Mesenteric fat pad (tissue), 1 donor: ENCODE results near the gene DAAM2. TPM values are rescaled to one million over a fixed set of nuclear protein-coding genes. Genes with fewer than 3 reads are reported as not detected.

Source experiments
- DNase-seq: peaks from one replicate; pipeline ENCODE4 v3.0.0-alpha.2; 2020; ENCODE audit warnings: low spot score
- total RNA-seq: library from RNA; stranded (reverse); fragmentation: NEBNext Ultra II Directional; extraction: Animal tissue kit (Norgen Biotek cat#: 25700); gene quantifications from one replicate; pipeline ENCODE4 v1.2.1, GENCODE V29; 2021
- donor health status: DM: yes; HTN: yes; CAD: no.

The DAAM2 gene
- total RNA-seq, 1 donor from 2014 or later: 83.8 TPM

DNA sequence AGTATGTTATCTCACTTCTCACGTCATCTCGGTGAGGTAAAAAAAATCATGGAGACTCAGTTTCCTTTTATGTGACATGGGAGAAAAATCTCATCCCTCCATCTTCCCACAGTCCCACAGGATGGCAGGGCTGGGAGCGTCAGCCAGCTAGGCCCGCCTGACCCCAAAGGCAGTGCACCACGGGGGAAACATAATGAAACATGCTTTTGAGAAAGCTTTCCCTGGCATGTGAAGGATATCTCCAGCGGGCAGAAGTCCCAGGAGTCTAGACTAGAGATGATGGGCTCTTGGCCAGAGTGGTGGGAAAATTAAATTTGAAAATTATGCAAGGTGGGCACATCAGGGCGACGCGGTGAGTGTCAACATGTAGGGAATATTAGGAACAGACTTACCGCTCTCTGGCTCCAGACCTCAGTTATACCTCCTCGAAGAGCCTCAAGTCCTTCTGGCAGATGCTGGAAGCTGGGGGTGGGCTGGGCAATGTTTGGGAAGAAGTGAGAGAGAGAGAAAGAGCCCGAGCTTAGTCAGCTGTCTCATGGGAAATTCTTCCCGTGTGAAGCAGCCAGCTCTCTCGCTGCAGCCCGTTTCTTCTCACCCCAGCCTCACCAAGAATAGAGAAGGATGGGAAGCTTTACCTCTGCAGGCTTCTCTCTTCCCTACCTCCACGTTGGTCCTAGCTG, 89.8 kb downstream of the DAAM2 start:
- no peak for DNase-seq

DNA sequence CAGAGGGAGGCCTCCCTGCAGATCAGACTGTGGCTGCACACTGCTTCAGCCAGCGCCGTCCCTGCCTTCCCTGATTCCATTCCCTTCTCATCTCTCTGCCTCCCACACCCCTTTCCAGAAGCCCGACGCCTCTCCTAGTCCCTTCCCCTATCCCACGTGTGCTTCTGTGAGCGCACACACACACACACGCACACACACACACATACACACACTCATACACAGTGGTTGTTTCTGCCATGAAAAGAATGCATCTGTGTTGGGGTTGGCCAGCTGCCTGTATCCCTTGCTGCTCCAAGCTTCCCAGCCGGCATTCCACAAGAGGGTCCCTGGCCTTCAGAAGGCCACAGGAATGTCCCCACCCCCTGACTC, 90.3 kb downstream of the DAAM2 start:
- no peak for DNase-seq

DNA sequence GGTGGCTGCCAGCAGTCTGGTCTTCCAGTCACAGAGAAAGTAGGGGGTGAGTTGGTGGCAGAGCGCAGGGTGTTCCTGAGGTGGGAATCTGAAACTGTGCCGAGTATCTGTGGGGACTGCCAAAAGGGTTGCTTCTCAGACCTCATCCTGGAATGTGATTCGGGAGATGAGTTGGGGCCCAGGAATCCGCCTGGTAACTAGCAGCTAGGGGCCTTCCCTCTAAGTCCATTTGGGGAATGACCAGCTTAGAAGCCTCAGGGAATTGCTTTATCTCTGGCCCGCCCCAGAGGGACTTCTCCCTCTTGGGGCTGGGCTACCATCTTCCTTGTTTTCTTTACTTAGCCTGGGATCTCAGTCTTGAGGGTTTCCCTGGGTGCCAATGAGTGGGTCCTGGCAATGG, 92.5 kb downstream of the DAAM2 start:
- no peak for DNase-seq

DNA sequence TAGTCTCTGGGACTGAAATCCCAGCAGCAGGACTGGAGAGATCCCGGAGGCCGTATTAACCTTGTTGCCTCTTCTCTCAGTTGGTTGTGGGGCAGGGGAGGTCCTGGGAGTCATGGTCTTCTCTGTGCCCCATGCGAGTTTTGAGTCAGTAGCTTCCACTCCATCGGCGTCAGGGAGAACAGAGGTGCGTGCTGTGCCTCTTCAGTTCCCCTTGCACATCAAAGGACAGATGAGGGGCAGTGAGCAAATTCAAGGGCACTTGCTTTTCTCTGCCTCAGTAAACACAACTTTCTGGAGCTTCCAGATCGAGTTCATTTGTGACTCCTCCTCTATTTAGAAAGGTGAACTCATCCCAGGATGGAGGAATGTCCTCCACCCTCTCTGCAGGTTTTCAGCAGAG, 93.5 kb downstream of the DAAM2 start:
- DNase-seq: no peak

DNA sequence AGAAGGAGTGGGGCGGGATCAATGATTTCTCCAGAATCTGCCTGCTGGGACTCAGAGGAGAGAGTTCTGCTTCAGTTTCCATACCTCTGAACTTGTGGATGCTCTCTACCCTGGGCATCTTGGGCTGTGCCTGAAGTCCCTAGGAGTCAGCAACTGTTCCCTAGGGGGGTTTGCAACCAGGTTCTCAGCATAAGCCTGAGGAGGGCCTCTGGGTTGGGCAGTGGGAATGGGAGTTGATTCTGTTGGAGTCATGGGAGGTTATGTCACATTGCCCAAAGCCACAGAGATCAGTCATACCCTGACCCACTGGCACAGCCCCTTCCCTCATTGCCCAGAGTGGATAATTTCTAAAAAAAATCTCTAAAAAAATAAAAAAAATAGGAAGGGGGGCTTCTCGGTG, 94.7 kb downstream of the DAAM2 start:
- no peak for DNase-seq

DNA sequence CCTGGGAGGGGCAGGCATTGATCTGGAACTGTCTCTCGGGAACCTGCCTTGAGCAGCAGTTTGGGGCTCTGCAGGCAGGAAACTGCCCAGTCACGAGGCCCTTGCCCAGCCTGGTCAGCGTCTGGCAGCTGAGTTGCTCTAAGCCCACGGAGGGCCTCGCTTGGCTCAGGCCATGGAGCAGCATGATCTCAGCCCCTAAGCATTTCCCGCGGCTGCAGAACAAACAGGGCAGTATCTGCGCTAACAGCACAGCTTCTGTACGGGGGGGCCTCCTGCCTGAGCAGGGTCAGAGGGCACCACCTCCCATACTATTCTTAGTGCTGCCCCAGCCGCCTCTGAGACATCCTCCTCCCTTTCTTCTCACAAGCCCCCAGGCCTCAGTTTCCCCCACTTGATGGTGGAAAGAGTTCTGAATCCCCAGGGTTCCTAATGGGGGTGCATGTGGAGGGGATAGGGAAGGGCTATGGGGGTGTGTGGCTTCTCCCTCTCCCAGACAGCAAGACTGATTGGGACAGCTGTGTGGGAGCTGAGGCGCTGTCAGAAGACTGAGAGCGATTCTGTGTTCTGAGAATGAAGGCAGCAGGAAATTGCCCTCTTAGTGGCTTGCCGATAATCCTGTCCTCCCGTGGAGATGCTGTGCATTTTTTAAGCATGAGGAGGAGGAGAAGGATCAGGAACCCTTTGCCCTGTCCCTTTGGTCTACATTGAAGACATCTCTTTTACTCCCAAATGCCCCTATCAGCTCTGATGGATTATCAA, 95.7 kb downstream of the DAAM2 start:
- DNase-seq: peak; percentile 81

DNA sequence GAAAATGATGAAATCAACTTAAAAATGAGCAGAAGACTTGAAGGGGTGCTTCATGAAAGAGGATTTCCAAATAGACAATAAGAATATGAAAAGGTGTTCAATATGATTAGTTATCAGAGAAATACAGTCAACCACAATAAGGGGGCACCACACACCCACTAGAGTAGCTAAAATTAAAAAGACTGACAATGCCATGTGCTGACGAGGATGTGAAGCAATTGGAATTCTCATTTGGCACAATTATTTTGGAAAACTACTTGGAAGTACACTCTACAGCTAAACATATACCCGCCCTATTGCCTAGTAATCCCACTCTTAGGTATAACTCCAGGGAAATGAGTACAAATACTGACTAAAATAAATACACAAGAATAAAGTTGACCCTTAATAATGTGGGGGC, 97.1 kb downstream of the DAAM2 start:
- DNase-seq: no peak

DNA sequence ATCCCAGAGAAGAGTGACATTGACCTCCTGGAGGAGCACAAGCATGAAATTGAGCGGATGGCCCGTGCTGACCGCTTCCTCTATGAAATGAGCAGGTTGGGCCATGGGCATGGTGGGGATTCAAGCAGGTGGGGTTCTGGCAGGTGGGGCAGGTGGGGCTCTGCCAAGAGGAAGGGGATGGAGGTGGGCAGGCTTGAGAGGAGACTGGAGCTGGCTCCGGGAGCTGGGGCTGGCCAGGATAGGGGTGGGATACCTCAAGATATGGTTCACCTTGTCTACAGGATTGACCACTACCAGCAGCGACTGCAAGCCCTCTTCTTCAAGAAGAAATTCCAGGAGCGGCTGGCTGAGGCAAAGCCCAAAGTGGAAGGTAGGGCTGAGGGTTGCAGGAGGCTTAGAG, 99.2 kb downstream of the DAAM2 start:
- peak; percentile 20 for DNase-seq

DNA sequence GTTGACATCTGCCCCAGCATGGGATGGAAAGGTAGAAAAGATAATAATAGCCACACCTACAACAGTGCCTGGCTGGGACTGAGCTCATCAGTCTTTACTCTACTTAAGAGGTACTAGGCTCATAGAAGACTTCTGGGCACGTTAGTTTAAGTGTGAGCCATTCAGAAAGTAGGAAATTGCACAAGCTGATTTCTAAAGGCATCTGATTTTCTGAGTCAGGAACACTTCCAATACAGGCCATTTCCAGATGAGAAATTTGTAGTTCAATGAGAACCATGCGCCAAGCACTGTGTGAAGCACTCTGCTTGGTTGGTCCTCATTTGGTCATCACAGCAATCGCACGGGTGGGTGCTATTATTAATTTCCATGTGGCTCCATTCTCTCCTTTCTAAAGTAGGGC, 99.8 kb downstream of the DAAM2 start:
- DNase-seq: no peak

DNA sequence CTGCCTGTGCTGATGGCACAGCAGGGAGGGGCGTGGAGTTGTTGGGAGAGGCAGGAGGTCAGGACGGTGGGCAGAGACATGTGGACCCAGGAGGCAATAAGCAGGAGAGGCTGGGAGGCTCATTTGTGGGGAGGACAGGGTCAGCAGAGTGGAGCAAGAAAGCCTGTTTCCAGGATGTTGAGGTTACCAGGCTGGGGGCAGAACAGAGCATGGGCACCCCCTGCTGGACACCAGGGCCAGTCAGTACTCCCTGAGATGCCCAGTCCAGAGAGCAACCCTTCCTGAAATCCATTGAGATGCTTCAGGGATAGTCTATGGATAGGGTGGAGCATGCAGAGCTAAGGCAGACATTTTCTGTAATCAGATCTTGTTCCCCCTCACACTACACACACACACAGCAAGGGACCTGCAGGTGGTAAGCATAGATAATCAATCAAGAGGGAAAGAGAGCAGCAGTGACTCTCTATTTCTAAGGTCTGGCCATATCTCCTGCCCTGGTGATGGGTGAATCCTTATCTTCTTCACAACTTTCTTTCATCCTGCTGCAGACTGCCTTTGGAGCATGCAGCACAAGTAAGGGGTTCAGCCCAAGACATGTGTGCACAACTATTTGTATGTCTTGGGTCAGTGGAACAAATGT, 100.4 kb downstream of the DAAM2 start:
- DNase-seq: no peak

DNA sequence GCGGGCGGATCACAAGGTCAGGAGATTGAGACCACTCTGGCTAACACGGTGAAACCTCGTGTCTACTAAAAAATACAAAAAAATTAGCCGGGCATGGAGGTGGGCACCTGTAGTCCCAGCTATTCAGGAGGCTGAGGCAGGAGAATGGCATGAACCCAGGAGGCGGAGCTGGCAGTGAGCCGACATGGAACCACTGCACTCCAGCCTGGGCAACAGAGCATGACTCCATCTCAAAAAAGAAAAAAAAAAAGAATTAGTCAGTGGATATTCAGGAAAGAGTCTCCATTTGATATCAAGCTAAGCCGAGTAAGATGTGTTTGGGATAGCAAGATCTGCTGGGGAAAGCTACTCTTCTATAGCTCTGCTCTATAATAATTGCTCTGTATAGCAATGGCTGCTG, 101.1 kb downstream of the DAAM2 start:
- no peak for DNase-seq

DNA sequence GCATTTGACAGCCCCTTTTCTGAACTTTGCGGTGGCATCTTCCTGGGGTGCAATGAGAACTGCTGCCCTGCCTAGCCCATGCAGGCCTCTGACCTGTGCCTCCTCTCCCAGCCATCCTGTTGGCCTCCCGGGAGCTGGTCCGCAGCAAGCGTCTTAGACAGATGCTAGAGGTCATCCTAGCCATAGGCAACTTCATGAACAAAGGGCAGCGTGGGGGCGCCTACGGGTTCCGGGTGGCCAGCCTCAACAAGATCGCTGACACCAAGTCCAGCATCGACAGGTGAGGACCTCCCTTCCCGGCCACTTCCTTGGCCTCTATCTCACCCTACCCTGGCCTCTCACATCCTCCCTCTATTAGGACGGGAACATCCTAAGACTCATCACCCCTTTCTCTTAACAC, 104.5 kb downstream of the DAAM2 start:
- DNase-seq: peak; percentile 85

DNA sequence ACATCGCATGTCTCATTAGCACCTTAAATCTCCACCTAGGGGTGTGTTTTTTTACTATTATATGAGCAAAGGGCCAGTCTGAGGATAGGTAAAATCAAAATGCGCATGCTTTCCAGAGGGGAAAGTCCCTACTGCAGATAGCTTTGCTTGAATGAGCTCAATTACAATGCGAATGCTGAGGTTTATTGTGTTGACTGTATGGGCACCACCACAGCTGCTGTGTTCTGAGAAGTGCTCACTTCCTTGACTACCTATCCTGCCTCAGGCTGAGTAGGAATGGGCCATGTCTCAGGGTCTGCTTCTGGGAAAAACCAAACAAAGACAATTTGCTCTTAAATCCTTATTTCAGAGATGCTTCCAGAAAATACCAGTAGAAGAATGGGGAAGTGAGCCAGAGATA, 105.5 kb downstream of the DAAM2 start:
- DNase-seq: no peak

DNA sequence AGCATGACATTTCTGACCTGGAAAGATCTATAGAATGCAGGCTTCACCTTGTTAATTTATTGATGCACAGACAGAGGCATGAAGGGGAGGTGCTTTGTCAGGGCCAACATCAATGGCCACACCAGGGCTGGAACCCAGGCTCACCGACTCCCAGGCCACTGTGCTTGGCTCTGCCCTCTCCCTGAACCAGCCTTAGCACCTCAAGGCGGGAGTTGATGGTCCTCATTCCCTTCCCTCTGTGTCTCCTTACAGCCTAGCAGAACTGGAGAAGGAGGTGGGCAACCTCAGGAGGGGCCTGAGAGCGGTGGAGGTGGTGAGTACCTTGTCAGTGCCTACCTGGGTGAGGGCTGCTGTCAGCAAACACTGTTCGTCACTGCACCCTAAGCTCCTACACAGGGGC, 106.4 kb downstream of the DAAM2 start:
- DNase-seq: peak; percentile 43

DNA sequence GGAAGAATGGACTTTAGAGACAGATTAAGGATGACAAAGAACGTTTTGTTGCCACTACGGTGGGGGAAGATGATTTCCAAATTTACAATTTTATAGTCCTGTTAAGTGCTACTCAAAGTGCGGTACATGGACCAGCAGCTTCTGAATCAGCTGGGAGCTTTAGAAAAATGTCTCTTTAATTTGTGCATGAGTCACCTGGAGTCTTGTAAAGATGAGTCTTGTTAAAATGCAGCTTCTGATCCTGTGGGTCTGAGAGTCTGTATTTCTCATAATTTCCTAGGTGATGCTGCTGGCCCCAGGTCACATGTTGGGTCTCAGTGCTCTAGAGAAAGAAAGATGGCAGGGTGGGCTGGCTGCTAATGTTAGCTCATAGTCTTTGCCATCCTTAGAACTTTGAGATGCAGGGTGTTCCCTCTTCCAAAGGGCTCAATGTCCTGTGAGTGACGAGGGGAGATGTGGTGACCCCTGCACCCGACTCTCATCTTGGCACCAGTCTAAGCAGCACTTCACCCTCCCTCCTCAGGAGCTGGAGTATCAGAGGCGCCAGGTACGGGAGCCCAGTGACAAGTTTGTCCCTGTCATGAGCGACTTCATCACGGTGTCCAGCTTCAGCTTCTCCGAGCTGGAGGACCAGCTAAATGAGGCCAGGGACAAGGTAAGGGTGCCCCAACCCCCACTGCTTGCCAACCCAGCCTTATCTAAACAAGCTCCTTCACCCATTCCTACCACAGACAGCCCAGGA, 107.5 kb downstream of the DAAM2 start:
- DNase-seq: peak; percentile 41

DNA sequence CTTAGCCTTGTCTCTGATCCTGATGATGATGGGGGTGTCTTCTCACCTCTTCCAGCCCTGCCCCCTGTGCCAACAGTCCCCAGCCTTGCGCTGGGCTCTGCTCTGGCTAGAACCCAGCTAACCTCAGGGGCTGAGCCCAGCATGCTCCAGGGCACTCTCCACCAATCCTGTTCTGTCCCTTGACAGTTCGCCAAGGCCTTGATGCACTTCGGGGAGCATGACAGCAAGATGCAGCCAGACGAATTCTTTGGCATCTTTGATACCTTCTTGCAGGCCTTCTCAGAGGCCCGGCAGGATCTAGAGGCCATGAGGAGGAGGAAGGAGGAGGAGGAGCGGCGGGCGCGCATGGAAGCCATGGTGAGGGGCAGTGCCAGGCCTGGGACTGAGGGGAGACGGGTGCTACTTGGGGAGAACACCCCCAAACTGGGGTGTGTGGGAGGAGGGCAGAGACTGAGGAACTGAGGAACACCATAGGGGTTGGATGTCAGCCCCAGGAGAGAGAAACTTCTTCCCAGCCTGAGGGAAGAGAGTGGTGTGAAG, 109.0 kb downstream of the DAAM2 start:
- peak; percentile 62 for DNase-seq

DNA sequence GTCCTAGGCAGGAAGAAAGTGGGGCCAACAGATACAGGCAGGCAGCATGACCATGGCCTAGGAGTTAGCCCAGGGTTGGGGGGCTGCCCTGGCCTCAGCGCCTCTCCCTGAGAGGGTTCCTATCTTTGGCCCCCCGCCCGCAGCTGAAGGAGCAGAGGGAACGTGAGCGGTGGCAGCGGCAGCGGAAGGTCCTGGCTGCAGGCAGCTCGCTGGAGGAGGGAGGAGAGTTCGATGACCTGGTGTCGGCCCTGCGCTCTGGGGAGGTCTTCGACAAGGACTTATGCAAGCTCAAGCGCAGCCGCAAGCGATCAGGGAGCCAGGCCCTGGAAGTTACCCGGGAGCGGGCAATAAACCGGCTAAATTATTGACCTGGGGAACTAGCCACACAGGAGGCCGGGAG, 109.5 kb downstream of the DAAM2 start:
- peak; percentile 87 for DNase-seq

DNA sequence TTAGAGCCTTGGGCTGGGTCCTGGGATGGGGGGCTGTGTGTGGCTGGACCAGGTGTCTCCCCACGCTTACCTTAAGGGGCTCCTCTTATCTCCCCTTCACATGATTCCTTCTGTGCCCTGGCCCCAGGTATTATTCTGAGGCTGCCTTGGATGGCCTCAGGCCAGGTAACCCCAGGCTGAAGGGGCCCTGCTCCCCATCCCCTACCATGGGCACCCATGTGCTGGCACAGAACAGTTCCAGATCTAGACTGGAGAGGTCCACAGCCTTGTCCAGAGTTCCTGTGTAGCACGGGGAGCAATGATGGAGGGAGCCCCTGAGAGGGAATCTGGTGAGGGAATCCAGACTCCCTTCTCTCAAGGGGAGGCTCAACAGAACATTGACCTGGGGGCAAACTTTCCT, 110.0 kb downstream of the DAAM2 start:
- DNase-seq: peak; percentile 30

DNA sequence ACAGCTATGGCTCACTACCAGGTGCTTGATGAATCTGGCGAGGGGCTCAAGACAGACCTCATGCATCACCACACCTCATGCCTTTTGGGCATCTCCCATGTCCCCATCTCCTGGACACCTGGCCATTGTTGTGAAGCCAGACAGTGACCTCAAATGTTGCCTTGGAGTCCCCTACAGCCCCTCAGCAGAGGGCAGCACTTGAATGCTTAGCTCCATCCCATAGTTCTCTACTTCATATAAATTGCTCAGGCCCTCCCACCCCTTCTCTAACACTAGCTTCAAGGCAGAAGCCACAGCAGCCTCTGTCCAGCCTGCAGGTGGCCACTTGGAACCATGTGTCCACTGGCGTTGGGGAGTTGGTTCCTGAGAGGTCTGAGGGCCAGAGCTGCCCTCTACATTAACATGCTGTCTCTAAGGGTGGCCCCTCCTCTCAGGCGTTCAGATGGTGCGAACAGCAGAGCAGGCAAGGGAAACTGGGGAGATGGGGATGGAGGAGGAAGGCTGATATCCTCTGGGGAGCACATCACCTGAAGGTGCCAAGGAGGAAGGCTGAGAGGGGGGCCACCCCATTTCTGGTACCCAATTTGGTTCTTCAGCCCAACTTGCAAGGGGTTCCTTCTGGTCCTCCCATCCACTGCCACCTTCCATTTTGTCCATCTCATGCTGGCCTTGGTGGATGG, 110.8 kb downstream of the DAAM2 start:
- DNase-seq: peak; percentile 53

DNA sequence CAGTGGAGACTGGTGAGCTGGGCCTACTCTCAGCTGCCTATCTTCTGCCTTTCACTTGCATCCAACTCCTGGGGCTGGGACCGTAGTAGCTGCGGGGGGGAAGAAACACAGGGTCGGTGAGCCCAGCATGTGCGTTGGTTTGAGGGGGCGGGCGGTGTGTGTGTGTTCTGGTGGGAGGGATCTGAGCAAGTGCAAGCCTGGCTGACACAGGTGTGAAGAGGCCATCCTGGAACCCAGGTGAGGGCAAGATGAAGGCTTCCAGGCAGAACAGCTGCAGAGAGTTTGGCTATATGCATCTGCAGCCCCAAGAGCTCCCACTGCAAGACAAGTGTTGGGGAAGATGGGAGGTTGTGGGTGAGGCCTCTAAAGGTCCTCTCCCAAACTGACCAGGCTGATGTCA, 111.5 kb downstream of the DAAM2 start:
- peak; percentile 79 for DNase-seq
